ENCODE data around the gene DDX42. TPM values are rescaled to one million over a fixed set of nuclear protein-coding genes. Genes with fewer than 3 reads are reported as not detected.
"Not testable (repeated sequence)": the region's sequence is repeated elsewhere in the genome, so short reads cannot be mapped to it uniquely, and the experiment has no call there.

The DDX42 gene
- total RNA-seq, 2 donors from 2014 or later = 154 to 171 TPM

DNA sequence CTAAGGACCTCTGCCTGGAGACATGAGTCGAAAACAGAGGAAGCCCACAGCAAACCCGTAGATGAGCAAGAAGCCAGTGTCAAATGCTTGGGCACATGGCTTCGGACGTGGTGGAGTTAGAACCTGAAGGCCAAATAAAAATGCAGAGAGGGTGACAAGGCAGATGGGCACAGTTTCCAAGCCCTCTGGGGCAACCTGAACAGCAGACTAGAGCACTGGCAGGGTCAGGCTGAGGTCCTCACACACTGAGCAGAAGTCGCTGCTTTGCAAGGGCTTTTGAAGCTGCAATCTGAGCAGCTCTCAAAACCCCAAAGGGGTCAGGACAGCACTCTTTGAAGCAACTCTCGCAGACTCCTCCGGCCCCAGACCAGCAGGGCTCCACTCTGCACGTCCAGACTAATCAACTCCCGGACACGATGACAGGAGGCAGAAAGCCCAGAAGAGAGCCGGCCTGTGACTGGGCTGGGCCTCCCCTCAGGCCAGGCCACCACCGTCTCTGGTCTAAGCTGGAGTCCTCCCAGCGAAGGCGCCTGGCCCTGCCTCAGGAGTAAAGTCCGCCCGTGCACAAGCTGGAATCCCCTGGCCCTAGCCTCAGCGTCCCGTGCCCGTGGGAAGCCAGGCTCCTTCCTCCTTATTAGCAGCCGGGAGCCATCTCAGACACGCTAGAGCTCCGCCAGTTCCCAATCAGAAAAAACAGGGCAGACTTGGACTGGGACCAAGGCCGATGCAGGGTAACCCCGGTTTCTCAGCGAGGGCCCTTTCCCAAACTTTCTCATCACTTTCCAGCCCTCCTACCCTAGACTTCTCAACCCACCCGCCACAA is 67.6 kb downstream of the DDX42 start:
- Mint-ChIP-seq H3K4me3 (peak overlapping the region; percentile 98), H3K9me3 (no peaks in the 10 kb centered on the region), H3K27ac (peak overlapping the region; percentile 95), H3K4me1 (peaks cover 18% of the 10 kb centered on the region), H3K36me3 (ENCODE audit: low read depth) (peaks cover 9% of the 10 kb centered on the region), H3K27me3 (ENCODE audit: insufficient read depth) (peaks cover 14% of the 10 kb centered on the region)
- Histone ChIP-seq H3K4me1 (ENCODE audit: control insufficient read depth, insufficient read depth, low read length) (peaks cover 10% of the 10 kb centered on the region), H3K27ac (ENCODE audit: low read depth, low read length) (peak overlapping the region; percentile 49), H3K4me3 (ENCODE audit: low read length) (peak overlapping the region; percentile 97), H3K9me3 (ENCODE audit: control insufficient read depth, low read length) (no peaks in the 10 kb centered on the region), H3K9ac (ENCODE audit: extremely low read depth, low read length, poor library complexity, severe bottlenecking) (peak overlapping the region; percentile 74), H3K36me3 (ENCODE audit: control insufficient read depth, insufficient read depth, low read length) (no peaks in the 10 kb centered on the region), H3K27me3 (ENCODE audit: control insufficient read depth, insufficient read depth, low read length, poor library complexity, severe bottlenecking) (no peaks in the 10 kb centered on the region)
- TF ChIP-seq, protein P1, sequence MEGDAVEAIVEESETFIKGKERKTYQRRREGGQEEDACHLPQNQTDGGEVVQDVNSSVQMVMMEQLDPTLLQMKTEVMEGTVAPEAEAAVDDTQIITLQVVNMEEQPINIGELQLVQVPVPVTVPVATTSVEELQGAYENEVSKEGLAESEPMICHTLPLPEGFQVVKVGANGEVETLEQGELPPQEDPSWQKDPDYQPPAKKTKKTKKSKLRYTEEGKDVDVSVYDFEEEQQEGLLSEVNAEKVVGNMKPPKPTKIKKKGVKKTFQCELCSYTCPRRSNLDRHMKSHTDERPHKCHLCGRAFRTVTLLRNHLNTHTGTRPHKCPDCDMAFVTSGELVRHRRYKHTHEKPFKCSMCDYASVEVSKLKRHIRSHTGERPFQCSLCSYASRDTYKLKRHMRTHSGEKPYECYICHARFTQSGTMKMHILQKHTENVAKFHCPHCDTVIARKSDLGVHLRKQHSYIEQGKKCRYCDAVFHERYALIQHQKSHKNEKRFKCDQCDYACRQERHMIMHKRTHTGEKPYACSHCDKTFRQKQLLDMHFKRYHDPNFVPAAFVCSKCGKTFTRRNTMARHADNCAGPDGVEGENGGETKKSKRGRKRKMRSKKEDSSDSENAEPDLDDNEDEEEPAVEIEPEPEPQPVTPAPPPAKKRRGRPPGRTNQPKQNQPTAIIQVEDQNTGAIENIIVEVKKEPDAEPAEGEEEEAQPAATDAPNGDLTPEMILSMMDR (conservative IDR thresholded peaks at IDR 0.05) = no peak
- DNase-seq = peak; percentile 84
- WGBS, 2 experiments (ENCODE audit: insufficient coverage in 1 of 2, insufficient read length in 1 of 2) = 16 to 17% methylated on average over 23 to 26 of the region's 26 CpGs

DNA sequence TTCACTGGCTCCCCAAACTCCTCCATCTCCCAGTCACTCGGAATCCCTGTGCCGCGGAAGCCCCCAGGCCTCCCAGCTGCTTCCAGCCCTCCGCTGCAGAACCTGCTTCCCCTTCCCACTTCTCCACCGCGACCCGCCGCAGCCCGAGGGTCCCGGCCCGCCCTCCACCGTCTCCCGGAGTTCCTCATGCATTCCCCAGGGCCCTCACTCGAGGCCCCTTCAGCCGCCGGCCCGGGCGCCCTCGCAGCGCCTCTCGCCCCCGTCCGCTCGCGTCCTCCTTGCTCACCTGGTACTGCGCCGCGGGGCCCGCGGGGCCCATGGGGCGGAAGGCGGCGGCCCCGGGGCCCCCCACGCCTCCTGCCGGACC is 68.2 kb downstream of the DDX42 start:
- H3K27me3 Mint-ChIP-seq (ENCODE audit: insufficient read depth) = peaks cover 20% of the 10 kb centered on the region
- Histone ChIP-seq H3K4me1 (ENCODE audit: control insufficient read depth, insufficient read depth, low read length) (peaks cover 10% of the 10 kb centered on the region), H3K27me3 (ENCODE audit: control insufficient read depth, insufficient read depth, low read length, poor library complexity, severe bottlenecking) (no peaks in the 10 kb centered on the region), H3K9ac (ENCODE audit: extremely low read depth, low read length, poor library complexity, severe bottlenecking) (peak overlapping the region; percentile 74), H3K9me3 (ENCODE audit: control insufficient read depth, low read length) (no peaks in the 10 kb centered on the region), H3K4me3 (ENCODE audit: low read length) (peak overlapping the region; percentile 97), H3K27ac (ENCODE audit: low read depth, low read length) (peak overlapping the region; percentile 49), H3K36me3 (ENCODE audit: control insufficient read depth, insufficient read depth, low read length) (no peaks in the 10 kb centered on the region)
- peaks cover 4% of the 10 kb centered on the region for H3K36me3 Mint-ChIP-seq (ENCODE audit: low read depth)
- H3K9me3 Mint-ChIP-seq = no peaks in the 10 kb centered on the region
- 0% methylated on average over 21 to 36 of the region's 36 CpGs for WGBS, 2 experiments (ENCODE audit: insufficient coverage in 1 of 2, insufficient read length in 1 of 2)
- no peak for DNase-seq
- peak overlapping the region; percentile 98 for H3K4me3 Mint-ChIP-seq
- H3K27ac Mint-ChIP-seq = peak overlapping the region; percentile 95
- peaks cover 18% of the 10 kb centered on the region for H3K4me1 Mint-ChIP-seq
- TF ChIP-seq, protein P1 (conservative IDR thresholded peaks at IDR 0.05) = no peak

DNA sequence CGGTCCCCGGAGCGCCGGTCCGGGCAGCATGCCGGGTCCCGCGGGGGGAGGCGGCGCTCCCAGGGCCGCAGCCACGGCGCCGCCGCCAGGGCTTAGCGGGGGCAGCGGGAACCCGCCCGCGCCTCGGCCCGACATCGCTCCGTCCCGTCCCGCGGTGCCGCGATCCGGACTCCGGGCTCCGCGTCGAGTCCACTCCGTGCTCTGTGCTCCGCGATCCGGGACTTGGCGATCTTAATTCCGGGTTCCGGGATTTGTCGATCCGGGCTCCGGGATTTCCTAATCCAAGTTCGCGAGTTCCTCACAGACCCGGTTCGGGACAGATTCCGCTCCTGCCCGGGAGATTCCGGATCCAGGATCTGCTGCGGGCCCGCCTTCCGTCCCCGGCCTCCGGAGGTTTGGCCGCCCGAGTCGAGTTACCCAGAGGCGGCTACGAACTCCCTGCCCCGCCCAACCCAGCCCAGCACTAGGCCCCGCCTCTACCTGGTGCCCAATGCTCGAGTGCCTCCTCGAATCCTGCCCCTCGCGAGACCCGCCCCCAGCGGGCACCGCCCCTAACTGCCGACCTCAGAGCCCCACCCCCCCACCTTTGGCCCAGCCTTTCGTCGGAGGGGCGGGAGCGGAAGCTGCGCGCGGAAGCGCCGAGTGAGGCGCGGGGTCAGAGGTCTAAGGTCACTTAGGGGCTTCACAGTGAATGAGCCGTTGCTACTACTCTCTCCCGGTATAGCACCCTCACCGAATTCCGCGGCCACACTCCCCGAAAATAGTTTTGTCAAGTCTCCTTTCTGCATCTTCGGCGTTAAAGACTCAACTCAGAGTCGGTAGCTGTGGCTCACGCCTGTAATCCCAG is 68.8 kb downstream of the DDX42 start, which contains the start of gene SMARCD2:
TSS of gene SMARCD2 (minus strand) at position 146 of the 847 bp plus-strand sequence. CDS start at position 135, 11 bp downstream.
- H3K36me3 ChIP-seq (ENCODE audit: control insufficient read depth, insufficient read depth, low read length) = no peaks in the 10 kb centered on the region
- Mint-ChIP-seq H3K4me1 (peaks cover 18% of the 10 kb centered on the region), H3K4me3 (peak within 1 kb of the TSS; percentile 98), H3K27ac (peak within 1 kb of the TSS; percentile 95), H3K27me3 (ENCODE audit: insufficient read depth) (peaks cover 25% of the 10 kb centered on the region), H3K9me3 (peaks cover 2% of the 10 kb centered on the region), H3K36me3 (ENCODE audit: low read depth) (peaks cover 4% of the 10 kb centered on the region)
- no peaks in the 10 kb centered on the region for H3K9me3 ChIP-seq (ENCODE audit: control insufficient read depth, low read length)
- no peaks in the 10 kb centered on the region for H3K27me3 ChIP-seq (ENCODE audit: control insufficient read depth, insufficient read depth, low read length, poor library complexity, severe bottlenecking)
- TF ChIP-seq, protein P1 (conservative IDR thresholded peaks at IDR 0.05) = no peak
- DNase-seq = peak; percentile 100
- H3K4me1 ChIP-seq (ENCODE audit: control insufficient read depth, insufficient read depth, low read length) = peaks cover 10% of the 10 kb centered on the region
- H3K4me3 ChIP-seq (ENCODE audit: low read length) = peak within 1 kb of the TSS; percentile 97
- peak within 1 kb of the TSS; percentile 74 for H3K9ac ChIP-seq (ENCODE audit: extremely low read depth, low read length, poor library complexity, severe bottlenecking)
- WGBS, 2 experiments (ENCODE audit: insufficient coverage in 1 of 2, insufficient read length in 1 of 2) = 1 to 3% methylated on average over 61 to 92 of the region's 92 CpGs
- peak within 1 kb of the TSS; percentile 52 for H3K27ac ChIP-seq (ENCODE audit: low read depth, low read length)

DNA sequence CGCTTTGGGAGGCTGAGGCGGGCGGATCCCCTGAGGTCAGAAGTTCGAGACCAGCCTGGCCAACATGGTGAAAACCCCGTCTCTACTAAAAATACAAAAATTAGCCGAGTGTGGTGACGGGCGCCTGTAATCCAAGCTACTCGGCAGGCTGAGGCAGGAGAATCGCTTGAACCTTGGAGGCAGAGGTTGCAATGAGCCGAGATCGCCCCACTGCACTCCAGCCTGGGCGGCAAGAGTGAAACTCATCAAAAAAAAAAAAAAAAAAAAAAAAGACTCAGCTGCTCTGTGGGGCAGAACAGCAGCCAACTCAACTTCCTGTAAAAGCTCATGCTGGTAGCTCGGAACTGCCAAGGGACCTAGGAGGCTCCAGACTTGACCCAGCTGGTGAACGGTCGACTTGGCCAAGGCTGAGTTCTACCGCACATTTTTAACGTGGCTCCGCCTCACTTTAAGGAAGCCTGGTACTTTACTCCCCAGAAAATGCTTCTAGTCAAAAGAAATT is 69.5 kb downstream of the DDX42 start:
- DNase-seq; H3K27ac ChIP-seq (ENCODE audit: low read depth, low read length); H3K36me3 ChIP-seq (ENCODE audit: control insufficient read depth, insufficient read depth, low read length); H3K36me3 Mint-ChIP-seq (ENCODE audit: low read depth); H3K27me3 ChIP-seq (ENCODE audit: control insufficient read depth, insufficient read depth, low read length, poor library complexity, severe bottlenecking); H3K4me1 ChIP-seq (ENCODE audit: control insufficient read depth, insufficient read depth, low read length); H3K9me3 Mint-ChIP-seq; H3K9me3 ChIP-seq (ENCODE audit: control insufficient read depth, low read length): not testable (repeated sequence)
- Mint-ChIP-seq H3K4me1 (peaks cover 18% of the 10 kb centered on the region), H3K4me3 (peak overlapping the region; percentile 98), H3K27ac (peak overlapping the region; percentile 86), H3K27me3 (ENCODE audit: insufficient read depth) (peaks cover 32% of the 10 kb centered on the region)
- Histone ChIP-seq H3K9ac (ENCODE audit: extremely low read depth, low read length, poor library complexity, severe bottlenecking) (peak overlapping the region; percentile 25), H3K4me3 (ENCODE audit: low read length) (peak overlapping the region; percentile 84)
- WGBS, 2 experiments (ENCODE audit: insufficient coverage in 1 of 2, insufficient read length in 1 of 2) = 65 to 73% methylated on average over 7 to 19 of the region's 19 CpGs

Measured in endodermal cell (in vitro differentiated cells).